Left ventricle myocardium inferior (tissue), 1 donor: ENCODE data around the gene WDR12. TPM values are rescaled to one million over a fixed set of nuclear protein-coding genes. Genes with fewer than 3 reads are reported as not detected.
A peak's percentile ranks its signal among the peaks of the same experiment; 100 is the strongest.
"Not testable (repeated sequence)": the region's sequence is repeated elsewhere in the genome, so short reads cannot be mapped to it uniquely, and the experiment has no call there.

Experiments
- DNase-seq: peaks from one replicate; pipeline ENCODE4 v3.0.0-alpha.2; 2020
- H3K27ac ChIP-seq: fragments of 200-600 bp; replicated peaks from 2 replicates; pipeline ENCODE4 v1.8.0; 2021
- H3K27me3 ChIP-seq: fragments of 200-600 bp; 2 replicates; pipeline ENCODE4 v1.8.0; 2021; ENCODE audit warnings: low read depth
- H3K36me3 ChIP-seq: fragments of 200-600 bp; 2 replicates; pipeline ENCODE4 v1.8.0; 2021
- H3K4me1 ChIP-seq: fragments of 200-600 bp; 2 replicates; pipeline ENCODE4 v1.8.0; 2021
- H3K4me3 ChIP-seq: fragments of 200-600 bp; 2 replicates; pipeline ENCODE4 v1.8.0; 2021; ENCODE audit warnings: mild to moderate bottlenecking, moderate library complexity
- H3K9me3 ChIP-seq: fragments of 200-600 bp; replicated peaks from 2 replicates; pipeline ENCODE4 v1.8.0; 2021
- CTCF ChIP-seq: fragments of 200-600 bp; IDR thresholded peaks from 2 replicates; pipeline ENCODE4 v1.8.0; 2021; ENCODE audit warnings: antibody characterized with exemption, mild to moderate bottlenecking, borderline replicate concordance
- intact Hi-C: fragments of 100-400 bp; cut with micrococcal nuclease; formaldehyde crosslinking; loops from one replicate; pipeline ENCODE4 v1.11.0; 2022
- total RNA-seq: library from RNA; stranded (reverse); fragmentation: NEBNext Ultra II Directional; extraction: Animal tissue kit (Norgen Biotek cat#: 25700); gene quantifications from one replicate; pipeline ENCODE4 v1.2.1, GENCODE V29; 2021
- donor health status: DM: no; HTN: yes; CAD: no; lungs with severe emphysema.

The WDR12 gene
- total RNA-seq, 1 donor from 2014 or later = 62.4 TPM

GRCh38 chr2:202909394-202910192 is 1.9 kb downstream of the WDR12 start:
- peak overlapping the region; percentile 82 for H3K4me3 ChIP-seq
- H3K9me3 ChIP-seq = no peaks in the 10 kb centered on the region
- peaks cover 43% of the 10 kb centered on the region for H3K4me1 ChIP-seq
- no peaks in the 10 kb centered on the region for H3K27me3 ChIP-seq
- H3K36me3 ChIP-seq = peaks cover 17% of the 10 kb centered on the region
- intact Hi-C loops = no loop called here
- no peak for TF ChIP-seq CTCF
- no peak for DNase-seq
- no peak overlapping the region for H3K27ac ChIP-seq

GRCh38 chr2:202908186-202908585 is 3.3 kb downstream of the WDR12 start:
- Histone ChIP-seq H3K4me3 (no peak overlapping the region), H3K27me3 (no peaks in the 10 kb centered on the region), H3K36me3 (peaks cover 17% of the 10 kb centered on the region), H3K27ac (no peak overlapping the region), H3K4me1 (peaks cover 35% of the 10 kb centered on the region), H3K9me3 (peaks cover 3% of the 10 kb centered on the region)
- intact Hi-C loops = no loop called here
- TF ChIP-seq CTCF = no peak
- no peak for DNase-seq

GRCh38 chr2:202905507-202905906 is 6.0 kb downstream of the WDR12 start:
- H3K27ac ChIP-seq, intact Hi-C loops, H3K27me3 ChIP-seq, H3K9me3 ChIP-seq, DNase-seq, H3K4me3 ChIP-seq: not testable (repeated sequence)
- peaks cover 22% of the 10 kb centered on the region for H3K36me3 ChIP-seq
- peaks cover 19% of the 10 kb centered on the region for H3K4me1 ChIP-seq

GRCh38 chr2:202885190-202885589 is 26.3 kb downstream of the WDR12 start:
- H3K4me1 ChIP-seq = peaks cover 8% of the 10 kb centered on the region
- H3K9me3 ChIP-seq = no peaks in the 10 kb centered on the region
- intact Hi-C loops = no loop called here
- TF ChIP-seq CTCF = no peak
- no peak for DNase-seq
- H3K27me3 ChIP-seq = no peaks in the 10 kb centered on the region
- no peak overlapping the region for H3K27ac ChIP-seq
- H3K36me3 ChIP-seq = peaks cover 58% of the 10 kb centered on the region
- H3K4me3 ChIP-seq = no peak overlapping the region

GRCh38 chr2:202883987-202884675 is 27.3 kb downstream of the WDR12 start:
- no peak for DNase-seq
- no peak for TF ChIP-seq CTCF
- Histone ChIP-seq H3K27ac (no peak overlapping the region), H3K36me3 (peaks cover 49% of the 10 kb centered on the region), H3K27me3 (no peaks in the 10 kb centered on the region), H3K9me3 (no peaks in the 10 kb centered on the region), H3K4me3 (no peak overlapping the region), H3K4me1 (peaks cover 8% of the 10 kb centered on the region)
- intact Hi-C loops = no loop called here

- Histone ChIP-seq H3K27me3 (no peaks in the 10 kb centered on the region), H3K4me1 (peaks cover 8% of the 10 kb centered on the region), H3K27ac (no peak overlapping the region), H3K4me3 (no peak overlapping the region), H3K9me3 (no peaks in the 10 kb centered on the region), H3K36me3 (peaks cover 40% of the 10 kb centered on the region)
- no peak for DNase-seq
- no peak for TF ChIP-seq CTCF
- intact Hi-C loops = no loop called here
Measured at GRCh38 chr2:202881570-202881969, 29.9 kb downstream of the WDR12 start.
